GM13977 (cell line): ENCODE measurements around the gene CEACAM6.

Experiments
- DNase-seq: peaks from one replicate; pipeline ENCODE4 v3.0.0; 2012; ENCODE audit warnings: low spot score
- CTCF ChIP-seq: IDR thresholded peaks from 2 replicates; pipeline ENCODE4 v1.5.1; 2012; ENCODE audit warnings: mild to moderate bottlenecking, control low read depth; ENCODE audit not compliant: insufficient read depth; ENCODE audit errors: extremely low read depth, missing control alignments
- in situ Hi-C: fragments of 300-500 bp; cut with MboI; formaldehyde crosslinking; loops from one replicate; pipeline ENCODE4 v1.12.0; 2022; ENCODE audit warnings: low sequenced_read_pairs, low pct_unique_long_range_greater_than_20kb, mixed read lengths, inconsistent platforms; ENCODE audit not compliant: unreplicated experiment

CEACAM6 gene

GRCh38 chr19:41810301-41810700 lies 55.0 kb downstream of the CEACAM6 start:
- in situ Hi-C loops, result no loop called here
- no peak for DNase-seq
- no peak for TF ChIP-seq CTCF

GRCh38 chr19:41811036-41811435 lies 55.7 kb downstream of the CEACAM6 start:
- DNase-seq, result peak; percentile 9
- in situ Hi-C loops, result no loop called here
- no peak for TF ChIP-seq CTCF

DNA sequence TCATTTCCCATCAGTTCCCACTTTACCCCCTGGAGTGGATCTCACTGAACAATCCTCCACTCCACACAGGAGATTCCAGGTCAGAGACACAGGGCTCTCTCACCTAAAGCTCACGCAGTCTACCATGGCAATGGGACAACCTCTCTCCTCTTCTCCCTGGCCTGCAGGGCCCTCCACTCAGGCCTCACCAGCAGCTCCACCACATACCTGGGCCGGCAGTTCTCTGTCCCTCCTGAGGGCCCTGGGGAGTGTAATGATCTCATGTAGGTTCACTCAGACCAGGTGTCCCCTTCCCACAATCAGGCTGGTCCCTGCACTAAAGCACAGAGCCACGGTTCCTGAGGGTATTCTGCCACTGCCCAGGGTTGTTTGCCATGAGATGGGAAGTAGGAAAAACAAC lies 56.7 kb downstream of the CEACAM6 start:
- DNase-seq, result no peak
- no peak for TF ChIP-seq CTCF
- in situ Hi-C loops, result no loop called here

GRCh38 chr19:41813911-41814310 lies 58.6 kb downstream of the CEACAM6 start:
- in situ Hi-C loops, result no loop called here
- TF ChIP-seq CTCF, result no peak

GRCh38 chr19:41815301-41815700 lies 60.0 kb downstream of the CEACAM6 start:
- TF ChIP-seq CTCF, result no peak
- DNase-seq, result no peak
- in situ Hi-C loops, result no loop called here

More at GRCh38 chr19:41813911-41814310, 58.6 kb downstream of the CEACAM6 start:
- DNase-seq, result no peak

DNA sequence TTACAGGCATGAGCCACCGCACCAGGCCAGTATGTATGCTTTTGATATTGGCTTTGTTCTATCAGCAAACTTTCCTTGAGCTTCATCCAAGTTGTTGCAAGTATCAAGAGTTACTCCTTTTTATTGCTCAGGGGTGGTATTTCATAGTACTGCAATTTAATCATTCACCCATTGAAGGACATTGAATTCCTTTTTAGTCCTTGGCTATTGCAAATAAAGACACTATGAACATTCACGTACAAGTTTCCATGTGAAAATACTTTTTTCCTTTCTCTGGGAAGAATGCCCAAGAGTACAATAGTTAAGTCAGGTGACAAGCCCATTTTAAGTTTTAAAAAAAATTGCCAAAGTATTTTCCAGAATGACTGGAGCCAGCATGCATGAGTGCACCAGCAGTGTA lies 61.4 kb downstream of the CEACAM6 start:
- in situ Hi-C loops, result no loop called here
- no peak for DNase-seq
- no peak for TF ChIP-seq CTCF
